ENCODE results near the gene XYLT1.

Gene XYLT1

GRCh38 chr16:17128791-17129190 lies 342.0 kb downstream of the XYLT1 start:
- in situ Hi-C loops (cut with MboI; ENCODE audit: low pct_unique_long_range_greater_than_20kb, low sequenced_read_pairs, unreplicated experiment), result no loop called here
- TF ChIP-seq, protein P1, sequence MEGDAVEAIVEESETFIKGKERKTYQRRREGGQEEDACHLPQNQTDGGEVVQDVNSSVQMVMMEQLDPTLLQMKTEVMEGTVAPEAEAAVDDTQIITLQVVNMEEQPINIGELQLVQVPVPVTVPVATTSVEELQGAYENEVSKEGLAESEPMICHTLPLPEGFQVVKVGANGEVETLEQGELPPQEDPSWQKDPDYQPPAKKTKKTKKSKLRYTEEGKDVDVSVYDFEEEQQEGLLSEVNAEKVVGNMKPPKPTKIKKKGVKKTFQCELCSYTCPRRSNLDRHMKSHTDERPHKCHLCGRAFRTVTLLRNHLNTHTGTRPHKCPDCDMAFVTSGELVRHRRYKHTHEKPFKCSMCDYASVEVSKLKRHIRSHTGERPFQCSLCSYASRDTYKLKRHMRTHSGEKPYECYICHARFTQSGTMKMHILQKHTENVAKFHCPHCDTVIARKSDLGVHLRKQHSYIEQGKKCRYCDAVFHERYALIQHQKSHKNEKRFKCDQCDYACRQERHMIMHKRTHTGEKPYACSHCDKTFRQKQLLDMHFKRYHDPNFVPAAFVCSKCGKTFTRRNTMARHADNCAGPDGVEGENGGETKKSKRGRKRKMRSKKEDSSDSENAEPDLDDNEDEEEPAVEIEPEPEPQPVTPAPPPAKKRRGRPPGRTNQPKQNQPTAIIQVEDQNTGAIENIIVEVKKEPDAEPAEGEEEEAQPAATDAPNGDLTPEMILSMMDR (IDR thresholded peaks at IDR 0.05; ENCODE audit: extremely low read depth, insufficient read depth, missing control alignments), result no peak
- DNase-seq (ENCODE audit: low spot score), result no peak

DNA sequence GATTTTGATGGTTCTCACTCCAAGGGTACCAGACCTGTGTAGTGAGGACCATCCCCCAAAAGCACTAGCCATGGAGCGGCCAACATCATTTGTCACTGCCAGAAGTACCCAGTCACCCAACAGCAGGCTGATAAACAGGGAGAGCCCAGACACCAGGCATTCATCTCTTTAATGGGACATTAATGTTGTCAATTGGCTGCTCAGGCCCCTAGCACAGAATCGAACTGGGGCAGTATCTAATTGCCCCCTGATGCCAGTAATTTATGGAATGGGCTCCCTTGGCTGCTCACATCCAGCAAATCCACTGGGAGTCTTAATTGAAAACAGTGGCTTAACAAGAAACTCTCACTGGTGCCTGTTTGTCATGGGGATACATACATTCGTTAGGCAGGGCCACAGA lies 344.6 kb downstream of the XYLT1 start:
- TF ChIP-seq, protein P1 (IDR thresholded peaks at IDR 0.05; ENCODE audit: extremely low read depth, insufficient read depth, missing control alignments), result no peak
- in situ Hi-C loops (cut with MboI; ENCODE audit: low pct_unique_long_range_greater_than_20kb, low sequenced_read_pairs, unreplicated experiment), result no loop called here
- DNase-seq (ENCODE audit: low spot score), result no peak

DNA sequence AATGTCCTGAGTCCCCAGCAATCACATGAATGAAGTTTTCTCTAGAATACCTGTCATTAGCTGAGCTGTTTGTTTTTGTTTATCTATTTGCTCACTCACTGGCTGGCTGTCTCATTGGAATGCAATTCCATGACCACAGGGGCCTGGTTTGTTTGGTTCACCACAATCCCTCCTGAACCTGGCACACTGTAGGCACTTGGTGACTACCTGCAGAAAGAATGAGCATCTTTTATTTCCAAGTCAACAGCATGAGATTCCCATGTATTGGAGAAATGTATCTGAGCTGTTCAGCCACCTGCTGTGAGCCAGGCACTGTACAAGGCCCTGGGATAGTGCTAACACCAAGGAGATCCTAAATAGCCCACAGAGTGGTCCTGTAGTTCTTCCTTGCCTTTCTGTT lies 345.1 kb downstream of the XYLT1 start:
- in situ Hi-C loops (cut with MboI; ENCODE audit: low pct_unique_long_range_greater_than_20kb, low sequenced_read_pairs, unreplicated experiment), result no loop called here
- TF ChIP-seq, protein P1 (IDR thresholded peaks at IDR 0.05; ENCODE audit: extremely low read depth, insufficient read depth, missing control alignments), result no peak
- DNase-seq (ENCODE audit: low spot score), result no peak

GRCh38 chr16:17117906-17118577 lies 352.7 kb downstream of the XYLT1 start:
- in situ Hi-C loops (cut with MboI; ENCODE audit: low pct_unique_long_range_greater_than_20kb, low sequenced_read_pairs, unreplicated experiment), result no loop called here
- TF ChIP-seq, protein P1 (IDR thresholded peaks at IDR 0.05; ENCODE audit: extremely low read depth, insufficient read depth, missing control alignments), result no peak
- DNase-seq (ENCODE audit: low spot score), result no peak

- DNase-seq (ENCODE audit: low spot score), result no peak
- in situ Hi-C loops (cut with MboI; ENCODE audit: low pct_unique_long_range_greater_than_20kb, low sequenced_read_pairs, unreplicated experiment), result no loop called here
- TF ChIP-seq, protein P1 (IDR thresholded peaks at IDR 0.05; ENCODE audit: extremely low read depth, insufficient read depth, missing control alignments), result no peak
These were observed 354.0 kb downstream of the XYLT1 start for GRCh38 chr16:17116595-17117322.

DNA sequence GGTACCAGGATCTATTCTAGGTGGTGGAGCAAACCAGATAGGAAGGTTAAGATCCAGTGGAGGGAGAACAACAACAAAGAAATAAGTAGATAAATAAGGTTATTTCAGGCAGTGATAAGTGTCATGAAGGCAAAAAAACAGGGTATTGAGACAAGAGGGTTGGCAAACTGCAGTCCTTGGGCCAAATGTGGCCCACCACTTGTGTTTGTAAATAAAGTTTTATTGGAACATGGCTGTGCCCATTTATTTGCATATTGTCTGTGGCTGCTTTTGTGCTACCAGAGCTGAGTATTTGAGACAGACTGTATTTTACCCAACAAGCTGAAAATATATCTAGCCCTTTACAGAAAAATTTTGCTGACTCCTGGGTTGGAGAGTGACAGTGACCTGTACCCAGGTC lies 361.3 kb downstream of the XYLT1 start:
- TF ChIP-seq, protein P1 (IDR thresholded peaks at IDR 0.05; ENCODE audit: extremely low read depth, insufficient read depth, missing control alignments), result no peak
- in situ Hi-C loops (cut with MboI; ENCODE audit: low pct_unique_long_range_greater_than_20kb, low sequenced_read_pairs, unreplicated experiment), result no loop called here
- no peak for DNase-seq (ENCODE audit: low spot score)

Measured in GM13977 (cell line).